Measurements from ENCODE around the gene OGFOD2.

The OGFOD2 gene

DNA sequence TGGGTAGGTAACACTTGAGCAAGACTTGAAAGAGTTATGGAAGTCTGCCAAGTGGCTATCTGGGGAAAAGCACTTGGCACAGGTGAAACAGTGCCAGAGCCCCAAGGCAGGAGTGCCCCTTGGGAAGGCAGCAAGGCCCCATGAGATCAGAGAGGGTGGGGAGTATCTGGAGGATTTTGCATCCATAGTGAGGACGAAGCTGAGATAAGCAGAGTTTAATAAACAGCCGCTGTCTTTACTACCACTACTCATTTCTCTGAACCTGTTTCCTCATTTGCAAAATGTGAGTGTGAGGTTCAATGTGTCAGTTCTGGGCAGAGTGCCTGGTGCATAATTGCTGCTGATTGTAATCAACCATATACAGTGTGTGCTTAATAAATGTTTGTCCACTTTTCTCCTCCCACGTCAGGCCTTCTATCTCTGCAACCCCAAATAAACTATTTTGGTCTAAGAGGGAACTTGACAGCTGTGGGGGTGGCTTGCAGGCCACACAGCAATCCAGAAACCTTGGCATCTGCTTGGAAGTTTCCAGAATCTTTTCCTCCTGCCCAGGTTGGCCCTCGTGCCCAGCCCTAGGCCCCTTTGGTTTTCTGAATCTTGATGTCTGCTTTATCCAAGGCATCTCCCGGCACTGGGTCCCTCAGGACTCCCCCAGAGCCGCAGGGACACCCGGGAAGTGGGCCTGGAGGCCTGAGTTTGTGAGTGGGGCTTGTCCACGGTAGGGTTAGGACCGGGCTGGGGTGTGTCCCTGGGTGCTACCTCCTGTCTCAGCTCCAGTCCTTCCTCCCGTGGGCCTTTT lies 13.3 kb upstream of the OGFOD2 start:
- H3K4me3 ChIP-seq (ENCODE audit: low read length): no peak overlapping the region
- H3K23ac ChIP-seq (ENCODE audit: low read length): no peak overlapping the region
- H4K8ac ChIP-seq (ENCODE audit: low read depth, low read length): no peak overlapping the region
- no peaks in the 10 kb centered on the region for H3K79me1 ChIP-seq (ENCODE audit: low read length)
- no peak for DNase-seq
- no peak overlapping the region for H3K18ac ChIP-seq (ENCODE audit: low read length)
- H2BK15ac ChIP-seq (replicated peaks; ENCODE audit: low read depth): no peak overlapping the region
- H2AK5ac ChIP-seq (ENCODE audit: low read length): no peak overlapping the region
- H3K79me2 ChIP-seq (ENCODE audit: control insufficient read depth, insufficient read depth, low read length): no peaks in the 10 kb centered on the region
- no peak overlapping the region for H3K4me2 ChIP-seq (ENCODE audit: low read length)
- no peaks in the 10 kb centered on the region for H3K36me3 ChIP-seq (ENCODE audit: control insufficient read depth, insufficient read depth, low read length)
- no peaks in the 10 kb centered on the region for H3K27me3 ChIP-seq (ENCODE audit: insufficient read depth, low read length, poor library complexity)
- WGBS (ENCODE audit: extremely low coverage, insufficient coverage, low lambda C conversion rate): no CpG with 5 or more reads among the region's 10 CpGs
- no peak overlapping the region for H3K9ac ChIP-seq (ENCODE audit: low read length)
- H4K5ac ChIP-seq (ENCODE audit: low read length): no peak overlapping the region
- H3K56ac ChIP-seq (ENCODE audit: low read length): no peak overlapping the region
- H2BK120ac ChIP-seq (ENCODE audit: low read depth, low read length): no peak overlapping the region
- H3K4ac ChIP-seq (ENCODE audit: low read depth, low read length): no peak overlapping the region
- H2BK5ac ChIP-seq (ENCODE audit: low read length): no peak overlapping the region
- H3K27ac ChIP-seq (ENCODE audit: low read depth, low read length): no peak overlapping the region
- no peaks in the 10 kb centered on the region for H3K4me1 ChIP-seq (ENCODE audit: control insufficient read depth, low read depth, low read length)

- no peak overlapping the region for H3K4ac ChIP-seq (ENCODE audit: low read depth, low read length)
- H3K27me3 ChIP-seq (ENCODE audit: insufficient read depth, low read length, poor library complexity): no peaks in the 10 kb centered on the region
- no peak overlapping the region for H2BK120ac ChIP-seq (ENCODE audit: low read depth, low read length)
- H2BK5ac ChIP-seq (ENCODE audit: low read length): no peak overlapping the region
- H3K18ac ChIP-seq (ENCODE audit: low read length): no peak overlapping the region
- no CpG with 5 or more reads among the region's 8 CpGs for WGBS (ENCODE audit: extremely low coverage, insufficient coverage, low lambda C conversion rate)
- H3K27ac ChIP-seq (ENCODE audit: low read depth, low read length): no peak overlapping the region
- no peak overlapping the region for H2BK15ac ChIP-seq (replicated peaks; ENCODE audit: low read depth)
- no peak for DNase-seq
- no peak overlapping the region for H2AK5ac ChIP-seq (ENCODE audit: low read length)
- no peaks in the 10 kb centered on the region for H3K79me1 ChIP-seq (ENCODE audit: low read length)
- H3K4me2 ChIP-seq (ENCODE audit: low read length): no peak overlapping the region
- H3K79me2 ChIP-seq (ENCODE audit: control insufficient read depth, insufficient read depth, low read length): no peaks in the 10 kb centered on the region
- no peak overlapping the region for H4K5ac ChIP-seq (ENCODE audit: low read length)
- no peaks in the 10 kb centered on the region for H3K4me1 ChIP-seq (ENCODE audit: control insufficient read depth, low read depth, low read length)
- H3K56ac ChIP-seq (ENCODE audit: low read length): no peak overlapping the region
- no peak overlapping the region for H3K4me3 ChIP-seq (ENCODE audit: low read length)
- H4K8ac ChIP-seq (ENCODE audit: low read depth, low read length): no peak overlapping the region
- H3K36me3 ChIP-seq (ENCODE audit: control insufficient read depth, insufficient read depth, low read length): no peaks in the 10 kb centered on the region
- no peak overlapping the region for H3K23ac ChIP-seq (ENCODE audit: low read length)
- H3K9ac ChIP-seq (ENCODE audit: low read length): no peak overlapping the region
Observed at GRCh38 chr12:122963941-122964265, 11.1 kb upstream of the OGFOD2 start.

DNA sequence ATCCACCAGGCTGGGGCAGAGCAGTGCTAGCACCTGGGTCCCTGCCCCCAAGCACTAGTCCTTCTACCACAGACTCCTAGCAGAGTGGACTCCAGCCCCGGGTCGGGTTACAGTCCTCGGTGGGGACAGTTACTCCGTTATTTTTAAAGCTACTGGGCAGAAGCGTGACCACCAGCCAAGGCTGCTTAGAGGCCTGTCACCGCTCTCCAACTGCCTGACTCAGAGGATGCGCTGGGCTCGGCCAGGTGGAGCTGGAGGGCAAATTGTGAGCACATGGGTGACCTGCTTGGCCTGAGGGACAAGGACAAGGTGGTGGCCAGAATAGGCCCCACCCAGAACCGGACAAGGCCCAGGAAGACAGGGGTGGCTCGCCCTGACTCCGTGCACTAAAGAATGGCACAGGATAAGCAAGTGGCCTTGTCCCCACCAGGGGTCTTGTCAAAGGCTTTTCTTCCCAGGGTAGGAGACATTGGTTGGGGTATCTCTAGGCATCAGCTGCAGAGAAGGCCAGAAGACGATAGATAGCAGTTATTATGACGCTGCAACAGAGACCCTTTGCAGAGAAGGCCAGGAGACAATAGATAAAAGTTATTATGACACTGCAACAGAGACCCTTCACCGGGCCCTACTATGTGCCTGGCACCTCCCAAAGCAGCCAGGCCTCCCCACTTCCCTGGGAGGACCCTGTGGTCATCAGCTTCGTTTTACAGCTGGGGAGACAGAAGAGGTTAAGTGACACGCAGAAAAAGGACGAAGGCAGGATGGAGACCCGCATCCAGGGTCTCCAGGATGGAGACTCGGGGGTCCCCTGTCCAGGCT lies 10.4 kb upstream of the OGFOD2 start:
- DNase-seq: no peak
- no peak overlapping the region for H3K18ac ChIP-seq (ENCODE audit: low read length)
- H2BK5ac ChIP-seq (ENCODE audit: low read length): no peak overlapping the region
- H3K36me3 ChIP-seq (ENCODE audit: control insufficient read depth, insufficient read depth, low read length): no peaks in the 10 kb centered on the region
- no peak overlapping the region for H3K56ac ChIP-seq (ENCODE audit: low read length)
- H3K4me3 ChIP-seq (ENCODE audit: low read length): no peak overlapping the region
- H2BK15ac ChIP-seq (replicated peaks; ENCODE audit: low read depth): no peak overlapping the region
- H3K79me1 ChIP-seq (ENCODE audit: low read length): no peaks in the 10 kb centered on the region
- H3K23ac ChIP-seq (ENCODE audit: low read length): no peak overlapping the region
- no peaks in the 10 kb centered on the region for H3K4me1 ChIP-seq (ENCODE audit: control insufficient read depth, low read depth, low read length)
- no peak overlapping the region for H2BK120ac ChIP-seq (ENCODE audit: low read depth, low read length)
- H3K27ac ChIP-seq (ENCODE audit: low read depth, low read length): no peak overlapping the region
- H4K5ac ChIP-seq (ENCODE audit: low read length): no peak overlapping the region
- H3K79me2 ChIP-seq (ENCODE audit: control insufficient read depth, insufficient read depth, low read length): no peaks in the 10 kb centered on the region
- WGBS (ENCODE audit: extremely low coverage, insufficient coverage, low lambda C conversion rate): no CpG with 5 or more reads among the region's 19 CpGs
- no peak overlapping the region for H3K4ac ChIP-seq (ENCODE audit: low read depth, low read length)
- H2AK5ac ChIP-seq (ENCODE audit: low read length): no peak overlapping the region
- no peak overlapping the region for H3K4me2 ChIP-seq (ENCODE audit: low read length)
- H4K8ac ChIP-seq (ENCODE audit: low read depth, low read length): no peak overlapping the region
- no peaks in the 10 kb centered on the region for H3K27me3 ChIP-seq (ENCODE audit: insufficient read depth, low read length, poor library complexity)
- H3K9ac ChIP-seq (ENCODE audit: low read length): no peak overlapping the region

- Histone ChIP-seq H3K4me1 (ENCODE audit: control insufficient read depth, low read depth, low read length) (no peaks in the 10 kb centered on the region), H2AK5ac (ENCODE audit: low read length) (no peak overlapping the region), H4K5ac (ENCODE audit: low read length) (no peak overlapping the region), H3K27ac (ENCODE audit: low read depth, low read length) (no peak overlapping the region), H4K8ac (ENCODE audit: low read depth, low read length) (no peak overlapping the region), H2BK15ac (replicated peaks; ENCODE audit: low read depth) (no peak overlapping the region), H3K4me2 (ENCODE audit: low read length) (no peak overlapping the region), H3K18ac (ENCODE audit: low read length) (no peak overlapping the region), H3K79me2 (ENCODE audit: control insufficient read depth, insufficient read depth, low read length) (no peaks in the 10 kb centered on the region), H3K79me1 (ENCODE audit: low read length) (no peaks in the 10 kb centered on the region), H3K56ac (ENCODE audit: low read length) (no peak overlapping the region), H3K27me3 (ENCODE audit: insufficient read depth, low read length, poor library complexity) (no peaks in the 10 kb centered on the region), H3K4me3 (ENCODE audit: low read length) (no peak overlapping the region), H2BK5ac (ENCODE audit: low read length) (no peak overlapping the region), H3K36me3 (ENCODE audit: control insufficient read depth, insufficient read depth, low read length) (no peaks in the 10 kb centered on the region), H3K4ac (ENCODE audit: low read depth, low read length) (no peak overlapping the region), H3K23ac (ENCODE audit: low read length) (no peak overlapping the region), H3K9ac (ENCODE audit: low read length) (no peak overlapping the region), H2BK120ac (ENCODE audit: low read depth, low read length) (no peak overlapping the region)
- no CpG with 5 or more reads among the region's 12 CpGs for WGBS (ENCODE audit: extremely low coverage, insufficient coverage, low lambda C conversion rate)
- no peak for DNase-seq
Observed at GRCh38 chr12:122965321-122965751, 9.7 kb upstream of the OGFOD2 start.

DNA sequence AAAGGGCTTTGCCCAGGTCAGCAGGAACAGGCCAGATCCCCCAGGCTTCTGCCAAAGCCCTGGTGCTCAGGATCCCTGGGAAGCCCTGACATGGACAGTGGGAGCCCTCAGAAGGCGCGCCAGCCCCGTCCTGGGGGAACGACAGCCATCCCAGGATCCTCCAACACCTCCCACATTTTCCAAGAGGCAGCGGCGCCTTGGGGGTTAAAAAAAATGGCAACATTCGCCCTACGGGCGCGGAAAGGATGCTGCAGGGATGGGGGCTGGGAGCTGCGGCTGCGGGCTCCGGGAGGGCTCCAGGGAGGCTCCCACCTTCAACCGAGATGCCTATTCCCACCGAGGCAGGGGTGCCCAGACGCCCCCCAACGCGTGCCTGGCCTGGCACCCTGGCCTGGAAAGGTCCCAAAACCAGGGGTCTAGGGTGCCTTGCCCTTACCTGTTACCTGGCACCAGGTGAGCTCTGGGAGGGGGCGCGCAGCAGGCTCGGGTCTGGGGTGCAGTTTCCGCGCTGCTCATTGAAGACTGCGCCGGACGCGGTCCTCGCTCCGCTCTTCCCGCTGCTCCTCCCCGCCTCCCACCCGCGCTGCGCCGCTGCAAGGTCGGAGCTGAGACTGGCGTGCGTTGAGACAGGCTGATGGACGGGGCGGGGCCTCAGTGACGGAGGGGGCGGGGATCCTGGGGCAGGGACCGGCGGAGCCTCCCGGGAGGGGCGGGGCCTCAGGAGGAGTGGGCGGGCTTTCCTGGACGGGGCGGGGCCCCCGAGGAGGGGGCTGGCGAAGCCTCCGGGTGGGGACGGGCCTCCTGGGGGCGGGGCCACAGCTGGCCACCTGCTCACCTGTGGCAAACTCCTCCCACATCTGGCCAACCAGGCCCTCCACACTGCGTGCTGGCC lies 8.9 kb upstream of the OGFOD2 start, which contains the start of gene ABCB9:
ABCB9 (minus strand) TSS at position 613 of the 892 bp plus-strand sequence. CDS start 6,228 bp downstream, outside the sequence.
- peak within 1 kb of the TSS; percentile 64 for H3K9ac ChIP-seq (ENCODE audit: low read length)
- H3K36me3 ChIP-seq (ENCODE audit: control insufficient read depth, insufficient read depth, low read length): no peaks in the 10 kb centered on the region
- H3K4ac ChIP-seq (ENCODE audit: low read depth, low read length): no peak within 1 kb of the TSS
- no peak within 1 kb of the TSS for H4K8ac ChIP-seq (ENCODE audit: low read depth, low read length)
- H2AK5ac ChIP-seq (ENCODE audit: low read length): no peak within 1 kb of the TSS
- peak within 1 kb of the TSS; percentile 87 for H3K56ac ChIP-seq (ENCODE audit: low read length)
- H4K5ac ChIP-seq (ENCODE audit: low read length): no peak within 1 kb of the TSS
- no peaks in the 10 kb centered on the region for H3K79me1 ChIP-seq (ENCODE audit: low read length)
- peak; percentile 96 for DNase-seq
- no CpG with 5 or more reads among the region's 55 CpGs for WGBS (ENCODE audit: extremely low coverage, insufficient coverage, low lambda C conversion rate)
- no peak within 1 kb of the TSS for H3K23ac ChIP-seq (ENCODE audit: low read length)
- no peak within 1 kb of the TSS for H3K27ac ChIP-seq (ENCODE audit: low read depth, low read length)
- H3K79me2 ChIP-seq (ENCODE audit: control insufficient read depth, insufficient read depth, low read length): no peaks in the 10 kb centered on the region
- no peaks in the 10 kb centered on the region for H3K27me3 ChIP-seq (ENCODE audit: insufficient read depth, low read length, poor library complexity)
- no peak within 1 kb of the TSS for H3K18ac ChIP-seq (ENCODE audit: low read length)
- H3K4me1 ChIP-seq (ENCODE audit: control insufficient read depth, low read depth, low read length): no peaks in the 10 kb centered on the region
- H2BK5ac ChIP-seq (ENCODE audit: low read length): no peak within 1 kb of the TSS
- peak within 1 kb of the TSS; percentile 52 for H3K4me3 ChIP-seq (ENCODE audit: low read length)
- peak within 1 kb of the TSS; percentile 45 for H3K4me2 ChIP-seq (ENCODE audit: low read length)
- H2BK120ac ChIP-seq (ENCODE audit: low read depth, low read length): no peak within 1 kb of the TSS
- no peak within 1 kb of the TSS for H2BK15ac ChIP-seq (replicated peaks; ENCODE audit: low read depth)
